Fibroblast of lung (primary cell): ENCODE data around the gene C10orf143. TPM values are rescaled to one million over a fixed set of nuclear protein-coding genes. Genes with fewer than 3 reads are reported as not detected.

Experiments
- DNase-seq, 2 donors: peaks; one replicate each; pipeline versions ENCODE4 v3.0.0 to v3.0.0-alpha.2; 2010; ENCODE audit warnings: low read depth in 2 of 2
- H2AFZ ChIP-seq: 2 replicates; pipeline ENCODE4 v1.5.1; 2012; ENCODE audit warnings: low read length, control low read depth, inconsistent platforms
- H3K27ac ChIP-seq: 2 replicates; pipeline ENCODE4 v1.5.1; 2011; ENCODE audit warnings: low read length, control low read depth; ENCODE audit not compliant: insufficient read depth
- H3K27me3 ChIP-seq: 2 replicates; pipeline ENCODE4 v1.5.1; 2011; ENCODE audit warnings: mild to moderate bottlenecking, low read length; ENCODE audit not compliant: control insufficient read depth, insufficient read depth
- H3K36me3 ChIP-seq: 2 replicates; pipeline ENCODE4 v1.5.1; 2011; ENCODE audit warnings: low read length; ENCODE audit not compliant: control insufficient read depth, insufficient read depth
- H3K4me1 ChIP-seq: 2 replicates; pipeline ENCODE4 v1.5.1; 2011; ENCODE audit warnings: low read length; ENCODE audit not compliant: control insufficient read depth, insufficient read depth; ENCODE audit errors: extremely low read depth
- H3K4me2 ChIP-seq: 2 replicates; pipeline ENCODE4 v1.5.1; 2011; ENCODE audit warnings: low read length, control low read depth; ENCODE audit not compliant: insufficient read depth; ENCODE audit errors: extremely low read depth
- H3K4me3 ChIP-seq, 4 experiments: fragments of 200-600 bp in 1 of 4; sonication (generic) in 1 of 4; replicated peaks in 1 of 4; 2 replicates each; pipeline ENCODE4 v1.5.1; 2011 to 2016; ENCODE audit warnings: low read length in 4 of 4, low read depth in 3 of 4, mild to moderate bottlenecking in 3 of 4, control low read depth in 2 of 4, inconsistent platforms in 1 of 4, mixed read lengths in 1 of 4; ENCODE audit not compliant: insufficient read depth in 1 of 4; ENCODE audit errors: control extremely low read depth in 1 of 4
- H3K79me2 ChIP-seq: 2 replicates; pipeline ENCODE4 v1.5.1; 2012; ENCODE audit warnings: mild to moderate bottlenecking, low read length, inconsistent platforms; ENCODE audit not compliant: control insufficient read depth, insufficient read depth
- H3K9ac ChIP-seq: 2 replicates; pipeline ENCODE4 v1.5.1; 2011; ENCODE audit warnings: mild to moderate bottlenecking, low read length, control low read depth; ENCODE audit not compliant: insufficient read depth
- H3K9me3 ChIP-seq: 2 replicates; pipeline ENCODE4 v1.5.1; 2012; ENCODE audit warnings: low read depth, low read length; ENCODE audit not compliant: control insufficient read depth, insufficient read depth
- H4K20me1 ChIP-seq: 2 replicates; pipeline ENCODE4 v1.5.1; 2011; ENCODE audit warnings: low read length; ENCODE audit not compliant: control insufficient read depth, insufficient read depth; ENCODE audit errors: extremely low read depth
- CTCF ChIP-seq, 2 donors: IDR thresholded peaks in 1 of 2; conservative IDR thresholded peaks in 1 of 2; 1 replicate in 1 of 2; 2 replicates in 1 of 2; pipeline ENCODE4 v1.5.1; 2011 to 2012; ENCODE audit warnings: low read length in 2 of 2, control low read depth in 1 of 2, inconsistent platforms in 1 of 2, low read depth in 1 of 2, mild to moderate bottlenecking in 1 of 2
- EZH2 ChIP-seq: IDR thresholded peaks from 2 replicates; pipeline ENCODE4 v1.5.1; 2012; ENCODE audit warnings: low read length, control low read depth, mild to moderate bottlenecking; ENCODE audit errors: missing control alignments
- polyA plus RNA-seq, 2 donors: library from polyadenylated mRNA; depleted of rRNA in 1 of 2; stranded (reverse) in 1 of 2; unstranded in 1 of 2; fragments of >200 nt; gene quantifications; 2 replicates each; pipeline ENCODE4 v1.2.1, GENCODE V29; 2011 to 2012; ENCODE audit warnings: missing spikeins in 1 of 2
- total RNA-seq: library from RNA; depleted of rRNA; stranded (reverse); fragments of >200 nt; gene quantifications from 2 replicates; pipeline ENCODE4 v1.2.1, GENCODE V29; 2014

Gene C10orf143
- total and polyA plus RNA-seq, 2 donors (not counting 1 experiment from before 2014, with no cell fraction given), result 1.5 to 2.0 TPM

GRCh38 chr10:130061760-130062159 is 48.9 kb downstream of the C10orf143 start:
- Histone ChIP-seq H3K4me3 (no peak overlapping the region), H3K9ac (no peak overlapping the region), H4K20me1 (no peaks in the 10 kb centered on the region), H2AFZ (no peak overlapping the region), H3K9me3 (no peaks in the 10 kb centered on the region), H3K79me2 (no peaks in the 10 kb centered on the region), H3K4me2 (no peak overlapping the region), H3K4me1 (no peaks in the 10 kb centered on the region), H3K27me3 (no peaks in the 10 kb centered on the region), H3K27ac (no peak overlapping the region), H3K36me3 (no peaks in the 10 kb centered on the region)
- TF ChIP-seq CTCF (conservative IDR thresholded peaks at IDR 0.05 in 1 of 2, IDR thresholded peaks at IDR 0.05 in 1 of 2; ENCODE audit: low read depth in 1 of 2, low read length in 2 of 2) (no peak), EZH2 (no peak)
- no peak for DNase-seq

GRCh38 chr10:130054021-130054420 is 56.6 kb downstream of the C10orf143 start:
- Histone ChIP-seq H3K4me3 (no peak overlapping the region), H4K20me1 (no peaks in the 10 kb centered on the region), H3K9me3 (no peaks in the 10 kb centered on the region), H2AFZ (no peak overlapping the region), H3K27ac (no peak overlapping the region), H3K4me2 (no peak overlapping the region), H3K36me3 (no peaks in the 10 kb centered on the region), H3K79me2 (no peaks in the 10 kb centered on the region), H3K9ac (no peak overlapping the region), H3K27me3 (no peaks in the 10 kb centered on the region), H3K4me1 (no peaks in the 10 kb centered on the region)
- TF ChIP-seq CTCF (conservative IDR thresholded peaks at IDR 0.05 in 1 of 2, IDR thresholded peaks at IDR 0.05 in 1 of 2; ENCODE audit: low read depth in 1 of 2, low read length in 2 of 2) (no peak), EZH2 (no peak)
- DNase-seq, result no peak

GRCh38 chr10:130053561-130053960 is 57.1 kb downstream of the C10orf143 start:
- no peaks in the 10 kb centered on the region for H4K20me1 ChIP-seq
- no peak overlapping the region for H2AFZ ChIP-seq
- H3K9me3 ChIP-seq, result no peaks in the 10 kb centered on the region
- no peak overlapping the region for H3K9ac ChIP-seq
- no peak overlapping the region for H3K27ac ChIP-seq
- no peak overlapping the region for H3K4me3 ChIP-seq
- H3K4me2 ChIP-seq, result no peak overlapping the region
- H3K79me2 ChIP-seq, result no peaks in the 10 kb centered on the region
- no peaks in the 10 kb centered on the region for H3K4me1 ChIP-seq
- DNase-seq, result no peak
- H3K36me3 ChIP-seq, result no peaks in the 10 kb centered on the region
- no peak for TF ChIP-seq EZH2
- TF ChIP-seq CTCF (conservative IDR thresholded peaks at IDR 0.05 in 1 of 2, IDR thresholded peaks at IDR 0.05 in 1 of 2; ENCODE audit: low read depth in 1 of 2, low read length in 2 of 2), result no peak
- H3K27me3 ChIP-seq, result no peaks in the 10 kb centered on the region
